Osteocyte (in vitro differentiated cells): ENCODE results near the gene MRPL55. TPM values are rescaled to one million over a fixed set of nuclear protein-coding genes. Genes with fewer than 3 reads are reported as not detected.

Source experiments
- DNase-seq: peaks from one replicate; pipeline ENCODE4 v3.0.0; 2021; ENCODE audit warnings: mixed read lengths; ENCODE audit not compliant: unreplicated experiment; ENCODE audit errors: extremely low spot score
- H3K27ac Mint-ChIP-seq: one replicate; pipeline ENCODE4 v1.8.0; 2021; ENCODE audit warnings: mild to moderate bottlenecking, mixed read lengths; ENCODE audit not compliant: unreplicated experiment
- H3K27me3 Mint-ChIP-seq: one replicate; pipeline ENCODE4 v1.8.0; 2021; ENCODE audit warnings: mixed read lengths; ENCODE audit not compliant: unreplicated experiment
- H3K36me3 Mint-ChIP-seq: one replicate; pipeline ENCODE4 v1.8.0; 2021; ENCODE audit warnings: mixed read lengths; ENCODE audit not compliant: unreplicated experiment
- H3K4me1 Mint-ChIP-seq: one replicate; pipeline ENCODE4 v1.8.0; 2021; ENCODE audit warnings: mixed read lengths; ENCODE audit not compliant: unreplicated experiment
- H3K4me3 Mint-ChIP-seq: one replicate; pipeline ENCODE4 v1.8.0; 2021; ENCODE audit warnings: mild to moderate bottlenecking, moderate library complexity, mixed read lengths; ENCODE audit not compliant: unreplicated experiment
- H3K9me3 Mint-ChIP-seq: one replicate; pipeline ENCODE4 v1.8.0; 2021; ENCODE audit warnings: mixed read lengths; ENCODE audit not compliant: unreplicated experiment
- CTCF ChIP-seq: fragments of 200-600 bp; sonication (generic); IDR thresholded peaks from 2 replicates; pipeline ENCODE4 v1.5.0; 2021; ENCODE audit warnings: antibody characterized with exemption, mild to moderate bottlenecking, moderate library complexity
- long read RNA-seq: library from polyadenylated mRNA; unstranded; transcript quantifications from one replicate; pipeline ENCODE4 v2.0.0, GENCODE V29; 2021
- total RNA-seq: library from RNA; stranded (reverse); gene quantifications from 2 replicates; pipeline ENCODE4 v1.2.1, GENCODE V29; 2021

Gene MRPL55
- total RNA-seq, result 46.1 and 47.4 TPM in 2 replicates
- long read RNA-seq, transcript MRPL55-207 (4 exons, 834 nt), result major isoform, 5 of 26 reads
- long read RNA-seq, partial matches to known transcripts, result 1 of 26 reads
- long read RNA-seq, other reads (novel, unspliced or antisense), result 13 of 26 reads

- Mint-ChIP-seq H3K4me1 (peaks cover 18% of the 10 kb centered on the region), H3K9me3 (no peaks in the 10 kb centered on the region), H3K4me3 (peak within 1 kb of the TSS; percentile 89), H3K27me3 (no peaks in the 10 kb centered on the region), H3K36me3 (peaks cover 2% of the 10 kb centered on the region), H3K27ac (peak within 1 kb of the TSS; percentile 87)
- TF ChIP-seq CTCF, result peak; percentile 27
- DNase-seq, result peak; percentile 99
These were observed at the start of gene MRPL55 for GRCh38 chr1:228109073-228109961. Gene MRPL55 (minus strand): TSS chr1:228109299. CDS start chr1:228108260, 1,039 bp downstream.

- peaks cover 2% of the 10 kb centered on the region for H3K4me1 Mint-ChIP-seq
- DNase-seq, result no peak
- no peaks in the 10 kb centered on the region for H3K9me3 Mint-ChIP-seq
- no peak overlapping the region for H3K27ac Mint-ChIP-seq
- TF ChIP-seq CTCF, result no peak
- no peaks in the 10 kb centered on the region for H3K36me3 Mint-ChIP-seq
- no peak overlapping the region for H3K4me3 Mint-ChIP-seq
- no peaks in the 10 kb centered on the region for H3K27me3 Mint-ChIP-seq
These were observed 49.3 kb upstream of the MRPL55 start for GRCh38 chr1:228158151-228159007.

- H3K4me1 Mint-ChIP-seq, result peaks cover 2% of the 10 kb centered on the region
- H3K36me3 Mint-ChIP-seq, result no peaks in the 10 kb centered on the region
- no peaks in the 10 kb centered on the region for H3K9me3 Mint-ChIP-seq
- H3K4me3 Mint-ChIP-seq, result no peak overlapping the region
- no peaks in the 10 kb centered on the region for H3K27me3 Mint-ChIP-seq
- no peak for TF ChIP-seq CTCF
- H3K27ac Mint-ChIP-seq, result no peak overlapping the region
- no peak for DNase-seq
These were observed 48.6 kb upstream of the MRPL55 start for GRCh38 chr1:228157729-228158126.

GRCh38 chr1:228156941-228157728 lies 48.0 kb upstream of the MRPL55 start:
- no peak overlapping the region for H3K4me3 Mint-ChIP-seq
- H3K27me3 Mint-ChIP-seq, result no peaks in the 10 kb centered on the region
- no peak overlapping the region for H3K27ac Mint-ChIP-seq
- no peak for TF ChIP-seq CTCF
- H3K4me1 Mint-ChIP-seq, result peaks cover 2% of the 10 kb centered on the region
- H3K36me3 Mint-ChIP-seq, result no peaks in the 10 kb centered on the region
- H3K9me3 Mint-ChIP-seq, result no peaks in the 10 kb centered on the region
- DNase-seq, result no peak
